HG02759 (cell line): ENCODE results near the gene PIAS4.

Experiments
- ATAC-seq: cut with Tn5 transposase; IDR thresholded peaks from one replicate; pipeline ENCODE4 v1.9.1; 2021; ENCODE audit warnings: mild to moderate bottlenecking, moderate library complexity; ENCODE audit not compliant: unreplicated experiment

Gene PIAS4

GRCh38 chr19:4068047-4068966, 60.8 kb downstream of the PIAS4 start:
- ATAC-seq = no peak

GRCh38 chr19:4069331-4069959, 61.9 kb downstream of the PIAS4 start:
- ATAC-seq = no peak

GRCh38 chr19:4071610-4072009, 64.1 kb downstream of the PIAS4 start:
- ATAC-seq = no peak

- no peak for ATAC-seq
These were observed 67.8 kb downstream of the PIAS4 start for GRCh38 chr19:4075373-4075772.

- ATAC-seq = no peak
These were observed 69.5 kb downstream of the PIAS4 start for GRCh38 chr19:4077007-4077374.

GRCh38 chr19:4077800-4078684, 70.5 kb downstream of the PIAS4 start:
- ATAC-seq = no peak

GRCh38 chr19:4080473-4080872, 72.9 kb downstream of the PIAS4 start:
- no peak for ATAC-seq

GRCh38 chr19:4081441-4082129, 74.0 kb downstream of the PIAS4 start:
- ATAC-seq = no peak

GRCh38 chr19:4082172-4082571, 74.6 kb downstream of the PIAS4 start:
- ATAC-seq = no peak

GRCh38 chr19:4083677-4084546, 76.4 kb downstream of the PIAS4 start:
- ATAC-seq = no peak

GRCh38 chr19:4084547-4084877, 77.0 kb downstream of the PIAS4 start:
- no peak for ATAC-seq

GRCh38 chr19:4086411-4086867, 78.9 kb downstream of the PIAS4 start:
- no peak for ATAC-seq

GRCh38 chr19:4087787-4088679, 80.5 kb downstream of the PIAS4 start:
- ATAC-seq = no peak

- ATAC-seq = no peak
These were observed 81.4 kb downstream of the PIAS4 start for GRCh38 chr19:4088975-4089374.
